Tibial artery (tissue), 4 donors: Measurements from ENCODE around the gene FRMPD1.

ENCODE experiments used
- DNase-seq, 2 donors: peaks; one replicate each; pipeline ENCODE4 v3.0.0-alpha.2; 2019
- H3K27ac ChIP-seq, 2 donors: fragments of 200-600 bp; sonication (generic) in 1 of 2; 1 replicate in 1 of 2; 2 replicates in 1 of 2; pipeline ENCODE4 v1.5.1; 2018 to 2019; ENCODE audit warnings: mild to moderate bottlenecking in 1 of 2
- H3K27me3 ChIP-seq, 2 donors: fragments of 200-600 bp; sonication (generic) in 1 of 2; one replicate each; pipeline versions ENCODE4 v1.5.1 to v1.6.0; 2016 to 2019
- H3K36me3 ChIP-seq, 3 donors: fragments of 200-600 bp; sonication (generic) in 2 of 3; one replicate each; pipeline ENCODE4 v1.5.1; 2016 to 2019; ENCODE audit warnings: mild to moderate bottlenecking in 2 of 3
- H3K4me1 ChIP-seq, 4 donors: fragments of 200-600 bp; sonication (generic) in 2 of 4; 1 replicate in 3 of 4; 2 replicates in 1 of 4; pipeline ENCODE4 v1.5.1; 2016 to 2019
- H3K4me3 ChIP-seq, 2 donors: fragments of 200-600 bp; sonication (generic) in 1 of 2; 1 replicate in 1 of 2; 2 replicates in 1 of 2; pipeline ENCODE4 v1.5.1; 2018 to 2019; ENCODE audit warnings: mild to moderate bottlenecking in 2 of 2
- H3K9me3 ChIP-seq, 3 donors: fragments of 200-600 bp; sonication (generic) in 1 of 3; one replicate each; pipeline ENCODE4 v1.5.1; 2016 to 2019
- intact Hi-C: fragments of 100-400 bp; cut with DNase I; formaldehyde crosslinking; loops from one replicate; pipeline ENCODE4 v1.15.0; 2023; ENCODE audit warnings: low total_unique reads
- TF ChIP-seq, protein P1 (sequence below), 2 experiments: fragments of 200-600 bp in 1 of 2; fragments of 450-650 bp in 1 of 2; IDR thresholded peaks; one replicate each; pipeline ENCODE4 v1.5.1; 2017 to 2019; ENCODE audit warnings: antibody characterized with exemption in 2 of 2, mild to moderate bottlenecking in 1 of 2, moderate library complexity in 1 of 2

Gene FRMPD1

DNA sequence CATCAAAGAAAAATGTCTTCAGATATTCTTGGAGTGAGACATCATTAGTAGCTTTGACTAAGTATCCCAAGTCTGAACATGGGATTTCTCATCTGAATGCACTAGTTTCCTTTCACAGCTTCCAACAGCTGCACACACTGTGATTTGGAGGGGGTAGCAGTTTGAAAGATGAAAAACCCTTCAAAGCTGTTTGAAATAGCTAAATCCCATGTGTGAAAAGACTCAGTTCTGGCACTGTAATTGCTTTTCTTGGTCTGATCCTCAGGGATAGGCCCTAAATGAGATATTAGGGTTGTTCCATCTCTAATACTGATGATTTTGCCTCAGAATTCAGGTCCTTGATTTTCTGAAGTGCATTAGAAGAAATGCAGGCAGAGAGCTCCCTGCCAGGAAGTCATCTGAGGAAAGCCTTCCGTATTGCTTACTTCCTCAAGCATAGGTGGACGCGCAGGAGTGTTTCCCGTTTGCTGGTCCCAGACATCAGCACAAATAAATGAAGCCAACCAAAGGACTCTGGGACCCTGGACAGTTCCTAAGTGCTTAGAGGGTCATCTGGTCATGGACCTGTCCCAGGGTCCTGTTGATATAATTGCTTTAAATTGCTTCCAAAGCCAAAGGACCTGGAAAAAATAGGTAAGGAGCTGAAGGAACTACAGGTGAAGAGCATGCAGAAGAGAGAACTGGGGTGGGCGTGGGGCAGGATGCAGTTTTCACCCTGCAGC lies 25.6 kb upstream of the FRMPD1 start:
- TF ChIP-seq, protein P1, sequence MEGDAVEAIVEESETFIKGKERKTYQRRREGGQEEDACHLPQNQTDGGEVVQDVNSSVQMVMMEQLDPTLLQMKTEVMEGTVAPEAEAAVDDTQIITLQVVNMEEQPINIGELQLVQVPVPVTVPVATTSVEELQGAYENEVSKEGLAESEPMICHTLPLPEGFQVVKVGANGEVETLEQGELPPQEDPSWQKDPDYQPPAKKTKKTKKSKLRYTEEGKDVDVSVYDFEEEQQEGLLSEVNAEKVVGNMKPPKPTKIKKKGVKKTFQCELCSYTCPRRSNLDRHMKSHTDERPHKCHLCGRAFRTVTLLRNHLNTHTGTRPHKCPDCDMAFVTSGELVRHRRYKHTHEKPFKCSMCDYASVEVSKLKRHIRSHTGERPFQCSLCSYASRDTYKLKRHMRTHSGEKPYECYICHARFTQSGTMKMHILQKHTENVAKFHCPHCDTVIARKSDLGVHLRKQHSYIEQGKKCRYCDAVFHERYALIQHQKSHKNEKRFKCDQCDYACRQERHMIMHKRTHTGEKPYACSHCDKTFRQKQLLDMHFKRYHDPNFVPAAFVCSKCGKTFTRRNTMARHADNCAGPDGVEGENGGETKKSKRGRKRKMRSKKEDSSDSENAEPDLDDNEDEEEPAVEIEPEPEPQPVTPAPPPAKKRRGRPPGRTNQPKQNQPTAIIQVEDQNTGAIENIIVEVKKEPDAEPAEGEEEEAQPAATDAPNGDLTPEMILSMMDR (IDR thresholded peaks at IDR 0.05): no peak
- no peak overlapping the region for H3K4me3 ChIP-seq
- no peak for DNase-seq
- H3K9me3 ChIP-seq: no peaks in the 10 kb centered on the region
- H3K36me3 ChIP-seq: no peaks in the 10 kb centered on the region
- no peaks in the 10 kb centered on the region for H3K4me1 ChIP-seq
- H3K27me3 ChIP-seq: peaks cover 0 to 11% of the 10 kb centered on the region in 2 donors
- H3K27ac ChIP-seq: no peak overlapping the region
- intact Hi-C loops: no loop called here

DNA sequence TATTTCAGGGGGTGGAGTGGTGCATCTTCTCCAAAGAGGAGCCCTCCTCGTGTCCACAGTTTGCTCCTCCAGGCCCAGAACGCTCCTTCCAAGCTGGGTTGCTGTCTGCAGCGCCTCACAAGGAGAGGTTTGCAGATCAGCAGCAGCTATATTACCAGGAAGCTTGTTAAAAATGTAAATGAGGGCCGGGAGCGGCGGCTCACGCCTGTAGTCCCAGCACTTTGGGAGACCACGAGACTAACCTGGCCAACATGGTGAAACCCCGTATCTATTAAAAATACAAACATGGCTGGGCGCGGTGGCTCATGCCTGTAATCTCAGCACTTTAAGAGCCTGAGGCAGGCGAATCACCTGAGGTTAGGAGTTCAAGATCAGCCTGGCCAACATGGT lies 25.0 kb upstream of the FRMPD1 start:
- no peak for DNase-seq
- Histone ChIP-seq H3K27ac (no peak overlapping the region), H3K27me3 (peaks cover 0 to 11% of the 10 kb centered on the region in 2 donors), H3K9me3 (no peaks in the 10 kb centered on the region), H3K4me3 (no peak overlapping the region), H3K36me3 (no peaks in the 10 kb centered on the region), H3K4me1 (no peaks in the 10 kb centered on the region)
- TF ChIP-seq, protein P1 (IDR thresholded peaks at IDR 0.05): no peak
- intact Hi-C loops: no loop called here

GRCh38 chr9:37626708-37627292 lies 24.0 kb upstream of the FRMPD1 start:
- intact Hi-C loops: no loop called here
- Histone ChIP-seq H3K27ac (no peak overlapping the region), H3K36me3 (no peaks in the 10 kb centered on the region), H3K4me3 (no peak overlapping the region), H3K9me3 (no peaks in the 10 kb centered on the region), H3K27me3 (peaks cover 0 to 11% of the 10 kb centered on the region in 2 donors), H3K4me1 (no peaks in the 10 kb centered on the region)
- TF ChIP-seq, protein P1 (IDR thresholded peaks at IDR 0.05): no peak
- DNase-seq: no peak

DNA sequence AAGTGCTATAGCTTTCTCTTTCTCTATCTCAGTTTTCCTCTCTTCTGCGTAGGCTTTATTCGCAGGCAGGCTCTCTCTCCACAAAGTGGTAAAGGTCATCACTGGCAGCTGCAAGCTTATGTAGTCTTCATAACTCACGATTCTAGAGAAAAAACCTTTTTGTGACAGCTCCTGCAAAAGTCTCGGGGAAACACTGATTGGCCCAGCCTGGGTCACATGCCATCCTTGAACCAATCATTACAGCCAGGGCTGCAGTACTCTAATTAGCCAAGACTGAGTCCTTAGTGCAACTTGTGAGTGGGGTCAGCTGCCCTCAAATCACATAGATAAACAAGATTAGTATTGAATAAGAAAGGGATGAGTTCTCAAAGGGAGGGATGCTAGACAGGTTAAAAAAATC lies 18.3 kb upstream of the FRMPD1 start:
- no peak overlapping the region for H3K4me3 ChIP-seq
- H3K27me3 ChIP-seq: peaks cover 0 to 16% of the 10 kb centered on the region in 2 donors
- H3K4me1 ChIP-seq: no peaks in the 10 kb centered on the region
- DNase-seq: no peak
- intact Hi-C loops: no loop called here
- TF ChIP-seq, protein P1 (IDR thresholded peaks at IDR 0.05): no peak
- no peak overlapping the region for H3K27ac ChIP-seq
- H3K9me3 ChIP-seq: no peaks in the 10 kb centered on the region
- H3K36me3 ChIP-seq: no peaks in the 10 kb centered on the region

GRCh38 chr9:37635808-37636207 lies 14.9 kb upstream of the FRMPD1 start:
- TF ChIP-seq, protein P1 (IDR thresholded peaks at IDR 0.05): no peak
- Histone ChIP-seq H3K9me3 (no peaks in the 10 kb centered on the region), H3K36me3 (no peaks in the 10 kb centered on the region), H3K27me3 (peaks cover 0 to 19% of the 10 kb centered on the region in 2 donors), H3K4me3 (no peak overlapping the region), H3K27ac (no peak overlapping the region), H3K4me1 (no peaks in the 10 kb centered on the region)
- no peak for DNase-seq
- intact Hi-C loops: no loop called here
